ENCODE data around the gene IDH1.
"Not testable (repeated sequence)": the region's sequence is repeated elsewhere in the genome, so short reads cannot be mapped to it uniquely, and the experiment has no call there.

The IDH1 gene

DNA sequence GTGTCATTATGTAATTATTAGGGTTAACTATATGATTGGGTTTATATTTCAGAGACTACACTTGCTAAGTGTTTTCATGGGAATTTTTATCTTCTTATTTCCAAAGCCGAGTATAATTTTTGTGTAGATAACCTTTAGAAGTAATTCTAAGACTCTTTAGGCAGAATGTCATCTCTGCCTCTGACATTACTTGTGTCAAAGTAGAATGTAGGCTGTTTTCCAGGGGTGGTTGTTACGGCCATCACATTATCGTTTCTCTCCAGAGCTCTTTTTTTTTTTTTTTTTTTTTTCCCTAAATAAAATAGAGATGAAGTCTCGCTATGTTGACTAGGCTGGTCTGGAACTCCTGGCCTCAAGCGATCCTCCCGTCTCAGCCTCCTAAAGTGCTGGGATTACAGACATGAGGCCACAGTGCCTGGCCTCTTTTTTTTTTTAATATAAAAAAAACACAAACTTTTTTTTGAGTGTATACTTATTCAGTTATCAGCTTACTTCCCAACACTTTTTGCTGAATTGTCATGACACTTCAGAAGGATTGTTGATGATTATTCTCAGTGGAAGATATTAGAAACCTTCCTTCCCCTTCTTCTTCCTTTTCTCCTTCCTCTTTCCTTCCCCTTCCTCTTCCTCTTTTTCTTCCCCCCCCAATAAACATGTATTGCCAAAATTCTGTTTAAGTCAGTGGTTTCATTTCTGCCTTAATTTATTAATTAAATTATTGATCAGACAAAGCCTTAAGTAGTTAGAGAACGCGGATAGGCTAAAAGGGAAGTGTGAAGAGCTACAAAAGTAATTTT is 13.5 kb upstream of the IDH1 start:
- FAIRE-seq (no peak), DNase-seq (ENCODE audit: insufficient read length, low spot score) (no peak)
- TF ChIP-seq POLR2A (IDR thresholded peaks at IDR 0.05; ENCODE audit: low read depth, low read length): no peak

DNA sequence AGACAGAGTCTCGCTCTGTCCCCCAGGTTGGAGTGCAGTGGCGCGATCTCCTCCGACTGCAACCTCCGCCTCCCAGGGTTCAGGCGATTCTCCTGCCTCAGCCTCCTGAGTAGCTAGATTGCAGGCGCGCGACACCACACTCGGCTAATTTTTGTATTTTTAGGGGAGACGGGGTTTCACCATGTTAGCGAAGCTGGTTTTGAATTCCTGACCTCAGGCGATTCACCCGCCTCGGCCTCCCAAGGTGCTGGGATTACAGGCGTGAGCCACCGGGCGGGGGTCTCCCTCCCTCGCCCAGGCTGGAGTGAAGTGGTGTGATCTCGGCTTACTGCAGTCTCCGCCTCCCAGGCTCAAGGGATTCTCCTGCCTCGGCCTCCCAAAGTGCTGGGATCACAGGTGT is 12.7 kb upstream of the IDH1 start:
- FAIRE-seq: not testable (repeated sequence)

DNA sequence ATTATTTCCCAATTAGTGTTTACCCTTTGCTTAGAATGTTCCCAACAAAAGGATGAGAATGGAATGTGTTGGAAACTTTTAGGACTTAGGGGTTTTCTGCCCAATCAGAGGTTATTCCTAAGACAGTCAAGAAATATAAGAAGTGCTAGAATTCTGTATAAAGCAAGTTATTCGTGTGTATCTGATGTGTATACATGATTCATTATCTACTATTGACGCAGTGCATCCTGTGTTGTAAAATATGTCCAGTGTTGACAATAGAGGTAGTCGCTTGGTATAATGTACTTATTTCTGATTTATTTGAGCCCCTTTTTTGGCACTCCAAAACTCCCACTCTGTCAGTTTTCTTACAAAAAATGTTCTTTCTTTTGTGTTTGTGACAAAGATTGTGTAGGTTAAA is 12.1 kb upstream of the IDH1 start:
- DNase-seq (ENCODE audit: insufficient read length, low spot score) (no peak), FAIRE-seq (no peak)
- TF ChIP-seq POLR2A (IDR thresholded peaks at IDR 0.05; ENCODE audit: low read depth, low read length): no peak

More for the DNA sequence above, 12.7 kb upstream of the IDH1 start:
- not testable (repeated sequence) for DNase-seq (ENCODE audit: insufficient read length, low spot score)

DNA sequence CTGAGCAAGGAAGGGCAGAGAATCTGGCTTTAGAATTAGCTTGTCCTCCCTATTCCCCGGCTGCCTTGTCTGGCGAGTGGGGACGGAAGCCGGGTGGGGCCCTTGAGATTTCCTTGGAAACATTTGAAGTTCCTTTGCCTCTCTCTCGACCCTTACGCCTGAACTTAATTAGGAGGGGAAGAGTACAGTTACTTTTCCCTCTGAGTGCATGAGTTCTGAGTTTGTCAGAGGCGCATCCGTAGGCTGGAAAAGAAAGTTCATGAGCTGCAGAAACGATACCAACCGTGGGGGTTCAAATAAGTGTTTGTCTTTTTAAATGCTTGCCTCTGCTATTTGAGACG is 11.7 kb upstream of the IDH1 start:
- no peak for TF ChIP-seq POLR2A (IDR thresholded peaks at IDR 0.05; ENCODE audit: low read depth, low read length)
- DNase-seq (ENCODE audit: insufficient read length, low spot score) (no peak), FAIRE-seq (peak; percentile 67)

DNA sequence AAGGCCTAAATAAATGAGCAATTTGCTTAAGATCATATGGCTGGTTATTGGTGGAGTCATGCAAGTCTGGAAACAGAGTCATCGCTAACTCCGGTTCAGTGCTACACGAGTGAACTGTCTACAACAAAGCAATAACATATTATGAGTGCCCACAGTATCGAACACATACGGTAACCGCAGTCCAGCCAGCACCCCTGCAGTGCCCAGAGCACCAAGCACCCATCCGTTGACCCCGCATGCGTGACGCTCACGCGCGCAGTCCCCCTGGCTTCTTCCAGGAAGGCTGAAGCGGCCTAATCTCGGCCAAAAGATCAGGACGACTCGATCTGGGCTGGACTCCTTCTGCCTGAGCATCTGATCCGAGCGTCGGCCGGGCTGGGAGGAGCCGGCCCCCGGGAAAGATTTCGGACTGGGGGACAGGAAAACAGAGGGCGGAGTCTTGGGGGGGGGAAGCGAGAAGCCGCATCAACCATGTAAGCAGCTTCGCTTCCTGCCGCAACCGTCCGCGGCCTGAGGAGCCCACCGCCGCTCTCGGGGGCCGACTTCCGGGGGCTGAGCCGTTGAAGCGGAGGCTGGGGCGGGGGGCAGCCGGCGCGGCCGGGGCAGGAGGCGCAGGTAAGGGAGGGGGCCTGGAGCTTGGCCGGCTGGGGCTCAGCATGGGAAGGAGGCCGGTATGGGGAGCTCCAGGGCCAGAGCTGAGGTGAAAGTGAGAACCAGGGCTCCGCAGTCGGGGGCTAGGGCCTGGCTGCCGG is 11.1 kb upstream of the IDH1 start, which contains the start of gene PIKFYVE:
TSS of gene PIKFYVE (plus strand) at position 455 of the 752 bp plus-strand sequence. CDS start 5,265 bp downstream, outside the sequence.
- TF ChIP-seq POLR2A (IDR thresholded peaks at IDR 0.05; ENCODE audit: low read depth, low read length): peak; percentile 63
- peak; percentile 98 for FAIRE-seq
- peak; percentile 87 for DNase-seq (ENCODE audit: insufficient read length, low spot score)

DNA sequence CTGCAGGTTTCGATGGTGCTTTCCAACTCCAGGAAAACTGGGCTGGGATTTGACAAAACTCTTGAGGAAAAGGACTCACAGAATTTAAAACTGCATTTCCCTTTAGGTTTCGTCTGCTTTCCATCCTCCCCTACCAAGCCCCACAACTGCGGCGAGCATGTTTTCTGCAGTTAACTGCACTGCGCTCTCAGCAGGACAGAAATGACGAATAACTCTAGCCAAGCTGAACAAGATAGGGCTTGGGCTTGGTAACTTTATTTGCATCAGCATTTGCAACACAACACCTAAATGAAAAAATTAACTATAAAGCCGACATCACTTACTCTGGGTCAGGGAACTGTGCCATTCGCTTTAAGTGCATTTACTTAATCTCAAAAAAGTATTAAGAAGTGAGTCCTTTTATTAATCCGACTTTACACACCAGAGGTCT is 10.5 kb upstream of the IDH1 start:
- no peak for FAIRE-seq
- TF ChIP-seq POLR2A (IDR thresholded peaks at IDR 0.05; ENCODE audit: low read depth, low read length): no peak
- DNase-seq (ENCODE audit: insufficient read length, low spot score): peak; percentile 10

DNA sequence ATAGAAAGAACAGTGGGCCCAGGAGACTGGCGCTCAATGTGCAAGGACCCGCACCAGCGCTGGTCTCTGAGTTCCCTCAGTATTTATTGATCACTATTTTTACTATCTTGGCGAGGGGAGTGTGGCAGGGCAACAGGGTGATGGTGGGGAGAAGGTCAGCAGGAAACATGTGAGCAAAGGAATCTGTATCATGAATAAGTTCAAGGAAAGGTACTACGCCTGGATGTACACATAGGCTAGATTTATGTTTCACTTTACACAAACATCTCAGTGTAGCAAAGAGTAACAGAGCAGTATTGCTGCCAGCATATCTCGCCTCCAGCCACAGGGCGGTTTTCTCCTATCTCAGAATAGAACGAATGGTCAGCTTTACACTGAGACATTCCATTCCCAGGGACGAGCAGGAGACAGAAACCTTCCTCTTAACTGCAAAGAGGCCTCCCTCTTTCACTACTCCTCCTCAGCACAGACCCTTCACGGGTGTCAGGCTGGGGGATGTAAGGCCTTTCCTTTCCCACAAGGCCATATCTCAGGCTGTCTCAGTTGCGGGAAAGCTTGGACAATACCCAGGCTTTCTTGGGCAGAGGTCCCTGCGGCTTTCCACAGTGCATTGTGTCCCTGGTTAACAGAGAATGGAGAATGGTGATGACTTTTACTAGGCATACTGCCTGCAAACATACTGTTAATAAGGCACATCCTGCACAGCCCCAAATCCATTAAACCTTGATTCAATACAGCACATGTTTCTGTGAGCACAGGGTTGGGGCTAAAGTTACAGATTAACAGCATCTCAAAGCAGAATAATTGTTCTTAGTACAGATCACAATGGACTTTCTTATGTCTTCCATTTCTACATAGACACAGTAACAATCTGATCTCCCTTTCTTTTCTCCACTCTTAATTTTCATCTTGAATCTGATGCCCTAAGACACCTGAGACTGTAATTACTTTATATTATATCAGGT is 2.3 kb upstream of the IDH1 start:
- not testable (repeated sequence) for DNase-seq (ENCODE audit: insufficient read length, low spot score); FAIRE-seq

DNA sequence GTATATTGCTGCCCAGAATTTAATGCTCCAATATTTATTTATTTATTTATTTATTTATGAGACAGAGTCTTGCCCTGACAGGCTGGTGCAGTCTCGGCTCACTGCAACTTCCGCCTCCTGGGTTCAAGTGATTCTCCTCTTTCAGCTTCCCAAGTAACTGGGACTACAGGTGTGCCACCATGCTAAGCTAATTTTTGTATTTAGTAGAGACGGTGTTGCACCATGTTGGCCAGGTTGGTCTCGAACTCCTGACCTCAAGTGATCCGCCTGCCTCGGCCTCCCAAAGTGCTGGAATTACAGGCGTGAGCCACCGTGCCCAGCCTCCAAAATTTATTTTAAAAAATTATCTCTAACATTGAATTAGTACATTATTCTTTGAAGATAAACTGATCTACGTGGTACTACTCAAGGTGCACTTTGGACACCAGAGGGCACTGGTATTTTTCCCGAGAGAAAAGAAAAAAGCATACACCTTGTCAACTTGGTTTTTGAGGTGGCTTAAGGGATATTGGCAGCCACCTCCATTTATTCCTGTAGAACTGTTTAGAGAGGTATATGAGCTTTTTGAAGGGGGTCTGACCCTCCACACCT is 1.4 kb upstream of the IDH1 start:
- TF ChIP-seq POLR2A (IDR thresholded peaks at IDR 0.05; ENCODE audit: low read depth, low read length): no peak
- no peak for FAIRE-seq
- DNase-seq (ENCODE audit: insufficient read length, low spot score): no peak

DNA sequence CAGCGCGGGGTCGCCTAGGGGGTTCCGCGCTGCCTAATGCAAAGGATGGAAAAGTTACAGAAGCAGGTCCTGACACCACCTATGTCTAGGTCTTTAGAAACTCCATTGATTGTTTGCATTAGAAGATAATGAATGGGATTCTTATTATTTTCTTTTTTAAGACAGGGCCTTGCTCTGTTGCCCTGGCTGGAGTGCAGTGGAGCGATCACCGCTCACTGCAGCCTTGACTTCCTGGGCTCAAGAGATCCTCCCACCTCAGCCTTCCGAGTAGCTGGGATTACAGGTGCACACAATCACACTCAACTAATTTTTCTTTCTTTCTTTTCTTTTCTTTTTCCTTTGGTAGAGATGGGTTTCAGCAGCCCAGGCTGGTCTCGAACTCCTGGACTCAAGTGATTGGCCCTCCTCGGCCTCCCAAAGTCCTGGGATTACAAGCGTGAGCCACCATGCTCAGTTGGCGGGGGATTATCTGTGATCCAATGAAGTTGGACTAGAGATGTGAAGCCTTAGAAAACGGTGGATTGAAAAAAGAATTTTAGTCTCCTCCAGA is 761 bp upstream of the IDH1 start:
- no peak for FAIRE-seq

DNA sequence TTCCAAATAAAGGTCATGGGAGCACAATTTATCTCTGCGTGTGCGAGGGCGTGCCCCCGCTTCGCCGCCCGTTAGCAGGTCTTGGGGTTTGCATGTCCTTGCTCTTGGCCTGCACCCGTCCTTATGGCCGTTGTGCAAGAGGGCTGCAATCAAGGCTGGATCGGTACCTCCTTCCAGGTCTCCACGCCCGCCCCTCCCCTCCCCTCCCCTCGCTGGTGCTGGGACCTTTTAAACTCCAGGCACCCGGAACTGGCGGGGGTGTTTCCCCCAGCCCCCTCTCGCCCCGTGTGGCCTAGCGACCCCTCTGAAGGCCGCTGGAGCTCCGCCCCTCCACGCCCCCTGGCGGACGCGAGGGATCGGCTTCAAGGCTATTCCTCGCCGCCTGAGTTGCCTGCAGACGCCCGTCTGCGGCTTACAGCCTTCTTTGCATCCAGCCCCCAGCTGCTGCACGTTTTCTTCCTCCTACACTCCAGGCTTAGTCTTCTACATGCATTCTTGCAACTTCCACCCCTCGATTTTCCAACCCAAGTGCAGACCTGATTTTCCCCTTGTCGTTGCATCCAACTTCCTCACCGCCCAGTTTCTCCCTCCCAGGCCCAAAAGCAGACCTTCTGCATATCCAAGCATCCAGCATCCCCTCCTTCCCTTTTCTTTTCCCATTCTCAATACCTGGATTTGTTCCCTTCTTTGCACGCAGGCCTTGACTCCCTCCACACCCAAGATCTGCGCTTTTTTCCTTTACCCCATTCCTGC is 577 bp downstream of the IDH1 start:
- DNase-seq (ENCODE audit: insufficient read length, low spot score) (peak; percentile 69), FAIRE-seq (peak; percentile 83)
- TF ChIP-seq POLR2A (IDR thresholded peaks at IDR 0.05; ENCODE audit: low read depth, low read length): no peak

More for the DNA sequence above, 761 bp upstream of the IDH1 start:
- TF ChIP-seq POLR2A (IDR thresholded peaks at IDR 0.05; ENCODE audit: low read depth, low read length): no peak
- no peak for DNase-seq (ENCODE audit: insufficient read length, low spot score)

DNA sequence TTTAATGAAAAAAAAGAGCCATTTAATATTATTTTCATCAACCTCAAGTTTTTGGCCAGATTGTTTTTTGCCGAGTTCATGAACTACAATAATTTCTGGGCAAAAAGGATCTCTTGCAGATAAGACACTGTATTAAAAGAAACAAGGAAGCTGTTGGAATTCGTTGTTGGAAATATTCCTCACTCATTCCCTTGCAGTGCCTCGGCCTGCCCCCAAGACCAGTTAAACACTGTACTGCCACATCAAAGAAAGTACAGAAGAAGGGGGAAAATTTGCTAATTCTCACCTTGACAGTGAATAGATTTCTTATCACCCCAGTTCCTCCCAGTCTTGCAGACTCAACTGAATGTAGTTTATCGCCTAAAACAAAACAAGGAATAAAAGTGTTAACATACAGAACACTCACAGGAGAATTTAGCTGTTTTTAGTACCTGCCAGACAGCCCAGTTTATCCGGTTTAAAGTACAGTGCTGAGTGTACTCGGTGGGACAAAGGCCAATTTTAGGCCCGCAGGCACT is 1.2 kb downstream of the IDH1 start:
- peak; percentile 30 for FAIRE-seq
- DNase-seq (ENCODE audit: insufficient read length, low spot score): no peak

DNA sequence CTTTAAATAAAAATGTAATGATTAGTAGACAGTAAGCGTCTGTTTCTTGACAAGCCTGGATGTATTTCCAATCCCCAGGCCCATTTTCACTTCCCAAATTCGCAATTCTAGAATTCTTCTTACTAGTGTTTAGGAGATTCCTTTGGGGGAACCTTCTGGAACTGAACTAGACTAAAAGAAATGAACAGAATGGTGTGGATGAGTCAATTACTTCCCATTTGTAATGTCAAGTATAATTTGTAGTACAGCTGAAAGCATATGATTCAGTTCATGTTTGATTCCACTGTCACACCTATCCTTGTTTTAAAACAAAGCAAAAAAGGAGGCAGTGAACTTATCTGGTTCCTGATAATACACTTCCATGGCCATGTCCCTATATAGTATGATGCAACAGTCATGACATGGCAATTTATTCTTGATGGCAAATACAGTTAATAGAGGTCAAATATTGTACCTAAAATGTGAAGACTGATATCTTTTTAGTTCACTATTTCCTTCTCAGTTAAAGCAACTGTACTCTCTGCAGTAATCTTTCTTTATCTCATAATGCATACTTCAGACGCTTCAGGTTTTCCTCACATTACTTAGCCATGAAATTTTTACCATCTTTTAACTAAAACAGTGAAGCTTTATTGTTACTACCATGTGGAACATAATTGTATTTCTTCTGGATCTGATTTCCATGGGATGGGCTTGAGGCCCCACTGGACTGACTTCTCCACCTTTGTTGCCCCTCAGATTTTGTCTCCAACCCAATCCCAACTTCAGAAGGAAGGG is 2.0 kb downstream of the IDH1 start:
- FAIRE-seq (peak; percentile 83), DNase-seq (ENCODE audit: insufficient read length, low spot score) (no peak)
- TF ChIP-seq POLR2A (IDR thresholded peaks at IDR 0.05; ENCODE audit: low read depth, low read length): no peak

More for the DNA sequence above, 1.2 kb downstream of the IDH1 start:
- TF ChIP-seq POLR2A (IDR thresholded peaks at IDR 0.05; ENCODE audit: low read depth, low read length): no peak

Measured in H54 (cell line).